Measurements from ENCODE around the gene SEC61A2.
"Not testable (repeated sequence)": the region's sequence is repeated elsewhere in the genome, so short reads cannot be mapped to it uniquely, and the experiment has no call there.

SEC61A2 gene

DNA sequence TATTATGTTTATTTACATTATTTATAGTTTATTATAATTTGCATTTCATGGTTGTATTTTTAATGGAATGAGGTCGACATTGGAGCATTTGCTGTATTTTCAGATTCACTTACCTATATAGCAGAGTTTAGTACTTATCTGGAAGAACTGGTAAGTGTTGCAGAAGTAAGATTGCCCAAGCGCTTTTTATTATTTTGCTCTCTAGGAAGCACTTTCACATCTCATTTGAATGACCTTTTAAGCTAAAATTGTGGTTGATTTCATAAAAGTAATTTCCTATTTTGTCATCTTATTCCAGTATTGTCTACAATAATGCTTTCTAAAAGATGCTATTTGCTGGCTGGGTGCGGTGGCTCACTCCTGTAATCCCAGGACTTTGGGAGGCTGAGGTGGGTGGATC is 28.6 kb downstream of the SEC61A2 start:
- FAIRE-seq (no peak), DNase-seq (ENCODE audit: insufficient read length, low spot score) (no peak)

DNA sequence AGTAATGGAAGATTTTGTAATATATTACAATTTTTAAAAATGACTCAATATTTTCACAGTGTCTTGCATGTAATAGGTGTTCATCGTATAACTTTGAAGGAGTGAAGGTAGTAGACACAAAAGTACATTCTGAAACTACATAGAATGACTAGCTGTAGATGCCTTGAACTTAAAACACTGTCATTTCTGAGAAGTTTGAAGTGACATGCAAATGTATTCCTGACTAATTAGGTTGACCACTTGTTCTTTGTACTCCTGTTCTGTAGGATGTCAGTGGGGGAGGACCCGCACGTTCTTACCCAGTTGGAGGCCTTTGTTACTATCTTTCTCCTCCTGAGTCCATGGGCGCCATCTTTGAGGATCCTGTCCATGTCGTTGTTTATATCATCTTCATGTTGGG is 31.2 kb downstream of the SEC61A2 start:
- no peak for DNase-seq (ENCODE audit: insufficient read length, low spot score)
- no peak for FAIRE-seq

DNA sequence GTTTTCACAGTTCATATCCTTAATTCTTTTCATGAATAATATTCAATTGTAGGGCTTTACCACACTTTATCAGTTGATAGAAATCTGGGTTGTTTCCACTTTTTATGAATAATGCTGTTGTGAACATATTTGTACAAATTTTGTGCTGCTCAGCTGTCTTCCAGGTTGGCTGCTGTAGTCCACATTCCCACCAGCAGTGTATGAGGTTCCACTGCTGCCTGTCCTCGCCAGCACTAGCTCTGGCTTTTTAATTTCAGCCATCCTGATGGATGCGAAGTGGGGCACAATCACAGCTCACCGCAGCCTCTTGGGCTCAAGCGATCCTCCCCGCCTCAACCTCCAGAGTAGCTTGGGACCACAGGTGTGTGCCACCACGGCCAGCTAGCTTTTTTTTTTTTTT is 33.5 kb downstream of the SEC61A2 start:
- no peak for DNase-seq (ENCODE audit: insufficient read length, low spot score)
- no peak for FAIRE-seq

DNA sequence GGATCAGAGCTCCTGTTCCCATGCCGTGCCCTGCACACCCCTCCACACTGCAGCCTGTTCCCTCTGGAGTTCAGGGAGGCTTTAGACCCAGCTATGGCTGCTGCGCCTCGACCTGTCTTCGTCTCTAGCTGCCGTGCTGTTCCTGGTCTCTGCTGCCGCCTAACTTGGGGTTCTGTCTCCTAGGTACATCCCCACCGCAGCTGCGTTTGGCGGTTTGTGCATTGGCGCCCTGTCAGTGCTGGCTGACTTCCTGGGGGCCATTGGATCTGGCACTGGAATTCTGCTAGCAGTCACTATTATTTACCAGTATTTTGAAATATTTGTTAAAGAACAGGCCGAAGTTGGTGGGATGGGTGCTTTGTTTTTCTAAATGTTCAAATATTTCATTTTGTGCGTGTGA is 34.6 kb downstream of the SEC61A2 start:
- FAIRE-seq: no peak

DNA sequence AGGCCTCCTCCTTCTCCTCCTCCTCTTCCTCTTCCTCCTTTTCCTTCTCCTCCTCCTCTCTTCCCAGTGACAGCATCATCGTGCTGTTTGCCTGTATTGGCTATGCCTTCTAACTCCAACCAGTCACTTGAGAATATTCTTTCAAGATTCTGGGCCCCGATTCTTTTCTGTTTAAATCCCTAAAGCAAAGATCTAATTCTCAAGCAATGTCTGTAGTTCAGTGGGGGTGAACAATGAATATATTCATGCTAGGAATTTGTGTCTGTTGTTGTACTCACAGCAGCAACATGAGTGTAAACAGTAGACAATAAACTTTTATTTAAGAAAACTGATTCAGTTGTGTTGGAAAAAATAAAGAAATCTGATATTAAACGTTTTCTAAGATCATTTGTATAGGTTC is 35.6 kb downstream of the SEC61A2 start:
- DNase-seq (ENCODE audit: insufficient read length, low spot score) (no peak), FAIRE-seq (no peak)

More for the DNA sequence above, 34.6 kb downstream of the SEC61A2 start:
- no peak for DNase-seq (ENCODE audit: insufficient read length, low spot score)

DNA sequence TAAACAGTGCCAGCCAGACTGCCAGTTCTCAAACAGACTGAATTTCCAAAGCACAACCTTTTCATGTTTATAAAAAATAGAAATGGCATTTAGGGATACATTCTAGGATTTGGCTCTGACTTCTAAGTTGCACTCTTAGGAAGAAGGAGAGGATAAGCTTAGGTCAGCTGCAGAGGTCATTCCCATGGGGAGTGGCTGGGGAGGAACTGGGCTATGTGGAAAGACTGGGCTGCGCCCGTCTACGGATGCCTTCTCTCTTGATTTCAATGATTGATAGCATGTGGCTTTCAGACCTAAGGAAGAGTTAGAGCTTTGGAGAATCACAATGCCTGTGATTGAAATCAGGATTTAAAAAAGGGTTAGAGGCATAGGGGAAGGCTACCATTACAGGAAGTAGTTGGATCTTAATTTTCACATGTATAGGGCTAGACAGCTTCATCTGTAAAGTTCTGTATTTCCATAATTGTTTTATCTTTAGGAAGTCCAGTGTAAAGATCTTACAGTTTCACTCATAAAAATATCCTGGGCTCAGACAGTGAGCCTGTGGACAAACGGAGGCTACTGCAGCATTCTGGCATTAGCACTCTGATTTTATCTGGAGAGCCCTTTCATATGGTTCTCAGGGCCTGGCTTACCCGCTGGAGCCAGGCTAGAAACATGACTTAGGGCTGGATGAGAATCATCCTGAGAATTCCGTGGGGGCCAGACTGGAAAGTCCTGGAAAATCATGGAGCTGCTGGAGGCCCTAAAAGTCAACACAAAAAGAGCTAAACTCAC is 36.7 kb downstream of the SEC61A2 start:
- no peak for FAIRE-seq
- no peak for DNase-seq (ENCODE audit: insufficient read length, low spot score)

DNA sequence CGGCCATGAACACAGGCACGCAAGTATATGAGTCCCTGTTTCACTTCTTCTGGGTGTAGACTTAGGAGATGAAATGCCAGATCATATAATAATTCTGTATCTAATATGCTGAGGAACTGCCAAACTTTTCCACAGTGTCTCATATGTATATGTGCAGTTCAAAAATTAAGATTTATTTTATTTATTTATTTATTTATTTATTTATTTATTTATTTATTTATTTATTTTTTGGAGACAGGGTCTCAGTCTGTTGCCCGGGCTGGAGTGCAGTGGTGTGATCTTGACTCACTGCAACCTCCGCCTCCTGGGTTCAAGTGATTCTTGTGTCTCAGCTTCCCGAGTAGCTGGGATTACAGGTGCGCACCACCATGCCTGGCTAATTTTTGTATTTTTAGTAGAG is 42.0 kb downstream of the SEC61A2 start:
- not testable (repeated sequence) for DNase-seq (ENCODE audit: insufficient read length, low spot score); FAIRE-seq

DNA sequence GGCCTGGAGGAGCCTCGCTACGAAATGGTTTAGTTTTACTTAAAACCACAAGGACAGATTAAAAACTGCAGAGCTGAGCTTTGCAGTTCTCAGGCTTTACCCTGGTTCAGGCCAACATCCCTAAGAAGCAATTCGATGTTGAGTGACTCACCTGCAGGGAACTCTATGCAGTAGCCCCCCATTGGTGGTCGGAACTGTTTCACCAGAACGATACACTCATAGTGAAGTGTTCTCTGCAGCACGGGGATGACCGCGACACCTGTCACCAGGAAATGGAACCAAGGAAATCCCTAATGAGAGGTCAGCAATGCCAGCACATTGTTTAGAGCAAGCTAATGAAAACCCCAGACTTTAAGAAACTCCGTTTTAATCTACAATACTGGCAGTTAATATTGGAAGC is 48.2 kb downstream of the SEC61A2 start:
- FAIRE-seq: no peak

DNA sequence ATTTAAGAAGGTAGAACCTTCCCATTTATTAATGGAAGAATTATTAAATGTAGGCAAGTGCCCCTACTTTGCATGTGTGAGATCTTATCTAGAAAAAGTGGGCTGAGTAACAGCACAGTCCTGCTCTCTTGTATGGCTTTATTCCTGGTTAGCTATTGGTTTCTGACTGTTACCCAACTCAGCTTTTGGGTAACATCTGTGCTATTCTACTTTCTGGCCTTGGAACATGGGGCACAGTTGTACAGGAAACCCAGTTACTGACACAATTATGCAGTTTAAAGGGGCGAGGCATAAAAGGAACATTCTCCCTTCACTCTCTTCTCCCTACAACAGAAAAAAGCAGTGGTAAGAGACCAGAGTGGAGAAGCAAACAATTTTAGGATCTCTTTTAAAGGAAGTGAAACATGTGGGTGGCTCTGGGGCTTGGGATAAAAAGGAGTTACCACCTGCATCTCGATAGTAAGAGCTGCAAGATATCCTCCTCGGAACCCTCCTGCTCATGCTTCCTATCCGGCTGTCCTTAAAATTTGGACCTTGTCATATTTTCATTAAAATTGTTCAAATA is 50.2 kb downstream of the SEC61A2 start:
- FAIRE-seq (no peak), DNase-seq (ENCODE audit: insufficient read length, low spot score) (no peak)

More for the DNA sequence above, 48.2 kb downstream of the SEC61A2 start:
- no peak for DNase-seq (ENCODE audit: insufficient read length, low spot score)

DNA sequence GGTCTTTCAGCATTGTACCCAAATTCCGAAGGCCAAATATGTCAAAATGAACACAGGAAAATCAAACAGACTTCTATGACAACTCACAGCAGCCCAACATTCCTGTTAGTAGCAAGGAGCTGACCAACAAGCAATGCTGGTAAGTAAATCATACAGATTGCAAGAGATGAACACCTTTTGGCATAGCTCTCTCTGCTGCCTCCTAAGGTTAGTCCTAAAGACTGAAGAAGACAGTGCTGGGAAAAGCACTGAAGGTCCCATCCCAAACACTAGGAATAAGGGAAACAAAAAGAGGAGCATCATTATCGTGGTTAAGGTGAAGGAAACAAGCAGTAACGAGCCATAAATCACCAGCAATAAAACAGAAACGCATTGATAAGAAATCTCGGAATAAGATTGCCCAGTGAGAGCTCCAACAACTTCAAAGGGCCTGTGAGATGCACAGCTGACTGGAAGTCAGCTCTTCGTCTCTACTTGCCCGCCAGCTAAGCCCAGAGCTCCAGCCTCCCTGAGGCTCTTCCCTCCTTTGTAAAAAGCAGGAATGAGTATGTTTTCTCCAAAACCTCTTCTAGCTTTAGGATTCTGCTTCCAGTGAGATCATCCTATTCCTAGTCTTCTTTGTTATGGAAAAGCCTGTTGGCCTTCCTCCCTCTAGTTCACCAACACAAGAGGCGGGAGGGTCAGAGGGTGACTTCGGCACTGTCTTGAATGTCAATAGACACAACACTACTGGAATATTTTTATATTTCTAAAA is 50.9 kb downstream of the SEC61A2 start:
- no peak for DNase-seq (ENCODE audit: insufficient read length, low spot score)
- no peak for FAIRE-seq

DNA sequence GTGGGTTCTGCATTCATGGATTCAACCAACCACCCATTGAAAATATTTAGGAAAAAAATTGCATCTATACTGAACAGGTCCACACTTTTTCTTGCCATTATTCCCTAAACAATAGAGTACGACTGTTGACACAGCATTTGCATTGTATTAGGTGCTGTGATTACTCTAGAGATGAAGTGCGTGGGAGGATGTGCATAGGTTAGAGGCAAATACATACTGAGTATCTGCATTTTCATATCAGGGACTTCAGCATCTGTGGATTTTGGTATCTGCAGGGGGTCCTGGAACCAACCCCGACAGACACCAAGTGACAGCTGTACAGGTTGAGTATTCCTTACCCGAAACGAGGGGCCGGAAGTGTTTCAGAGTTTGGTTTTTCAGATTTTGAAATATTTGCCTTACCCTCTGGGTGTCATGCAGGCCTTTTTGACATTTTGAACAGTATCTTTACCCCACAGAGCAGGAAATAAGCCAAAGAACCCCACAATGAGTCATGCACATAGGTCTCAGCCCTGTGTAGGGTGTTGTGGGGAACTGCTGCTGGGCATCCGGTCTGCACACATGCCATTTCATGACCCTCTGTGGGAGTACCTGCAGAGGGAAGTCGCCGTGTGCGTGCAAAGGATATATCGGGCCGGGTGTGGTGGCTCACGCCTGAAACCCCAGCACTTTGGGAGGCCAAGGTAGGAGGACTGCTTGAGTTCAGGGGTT is 51.7 kb downstream of the SEC61A2 start:
- FAIRE-seq (no peak), DNase-seq (ENCODE audit: insufficient read length, low spot score) (no peak)

DNA sequence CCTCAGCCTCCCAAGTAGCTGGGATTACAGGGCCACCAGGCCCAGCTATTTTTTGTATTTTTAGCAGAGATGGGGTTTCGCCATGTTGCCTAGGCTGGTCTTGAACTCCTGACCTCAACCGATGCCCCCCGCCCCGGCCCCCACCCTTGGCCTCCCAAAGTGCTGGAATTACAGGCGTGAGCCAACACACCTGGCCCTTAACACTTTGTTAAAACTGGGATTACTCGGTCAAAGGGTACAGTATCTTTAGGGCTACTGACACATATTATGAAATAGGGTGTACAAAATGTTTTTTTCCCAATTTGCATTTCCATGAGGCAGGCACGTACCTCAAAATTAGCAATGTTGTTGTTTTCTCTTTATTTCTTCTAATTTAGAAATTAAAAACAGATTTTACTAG is 54.7 kb downstream of the SEC61A2 start:
- FAIRE-seq (no peak), DNase-seq (ENCODE audit: insufficient read length, low spot score) (no peak)

DNA sequence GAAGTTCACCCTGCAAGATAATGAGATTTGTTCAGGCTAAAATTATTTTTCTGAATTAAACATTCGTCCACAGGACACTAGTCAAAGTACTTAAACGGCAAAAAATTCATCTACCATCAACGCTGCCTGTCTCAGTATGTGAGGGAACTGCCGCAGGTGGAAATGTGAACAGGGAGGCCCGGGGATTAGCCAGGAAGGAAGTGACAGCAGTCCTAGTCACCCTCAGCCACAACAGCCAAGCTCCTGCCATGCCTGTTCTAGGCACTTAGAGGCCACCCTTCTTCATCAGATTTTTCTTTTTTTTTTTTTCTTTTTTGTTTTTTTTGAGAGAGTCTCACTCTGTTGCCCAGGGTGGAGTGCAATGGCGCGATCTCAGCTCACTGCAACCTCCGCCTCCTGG is 56.8 kb downstream of the SEC61A2 start:
- FAIRE-seq (no peak), DNase-seq (ENCODE audit: insufficient read length, low spot score) (no peak)

DNA sequence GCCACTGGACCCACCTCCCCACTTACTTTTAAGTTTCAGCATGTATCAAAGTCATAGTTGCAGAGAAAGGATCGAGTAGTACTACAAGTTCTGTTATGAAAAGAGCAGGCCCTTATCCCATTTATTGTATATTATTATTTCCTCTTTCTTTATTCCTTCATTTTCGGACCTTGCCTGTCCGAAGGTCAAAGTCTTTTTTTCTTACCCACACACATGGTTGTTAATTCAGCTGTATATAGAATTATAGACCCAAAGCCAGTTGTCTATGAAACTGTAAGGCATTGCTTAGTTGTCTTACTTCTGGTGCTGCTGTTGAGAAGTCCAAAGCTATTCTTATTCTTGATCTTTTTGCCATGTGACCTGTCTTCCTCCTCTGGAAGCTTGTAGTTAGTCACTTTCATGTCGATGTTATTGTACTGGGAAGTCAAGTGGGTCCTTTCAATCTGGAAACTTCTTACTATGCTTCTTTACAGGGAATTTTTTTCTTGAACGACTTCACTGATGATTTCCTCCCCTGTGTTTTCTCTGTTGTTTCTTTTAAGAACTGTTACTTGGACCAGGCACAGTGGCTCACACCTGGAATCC is 57.9 kb downstream of the SEC61A2 start:
- no peak for FAIRE-seq

DNA sequence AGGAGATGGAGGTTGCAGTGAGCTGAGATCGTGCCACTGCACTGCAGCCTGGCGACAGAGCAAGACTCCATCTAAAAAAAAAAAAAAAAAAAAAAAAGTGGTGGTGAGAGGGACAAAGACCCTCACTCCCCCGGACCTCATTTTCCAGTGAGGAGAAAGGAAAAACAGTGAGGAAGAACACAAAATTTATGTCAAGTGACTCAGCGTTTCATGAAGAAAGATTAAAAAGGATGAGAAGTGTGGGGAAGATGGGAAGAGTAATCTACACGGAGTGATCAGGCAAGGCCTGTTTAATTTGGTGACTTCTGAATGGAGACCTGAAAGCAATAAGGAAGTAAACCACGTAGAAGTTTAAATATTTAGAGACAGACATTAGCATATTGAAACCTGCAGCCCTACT is 59.2 kb downstream of the SEC61A2 start:
- DNase-seq (ENCODE audit: insufficient read length, low spot score) (no peak), FAIRE-seq (no peak)

More for the DNA sequence above, 57.9 kb downstream of the SEC61A2 start:
- no peak for DNase-seq (ENCODE audit: insufficient read length, low spot score)

DNA sequence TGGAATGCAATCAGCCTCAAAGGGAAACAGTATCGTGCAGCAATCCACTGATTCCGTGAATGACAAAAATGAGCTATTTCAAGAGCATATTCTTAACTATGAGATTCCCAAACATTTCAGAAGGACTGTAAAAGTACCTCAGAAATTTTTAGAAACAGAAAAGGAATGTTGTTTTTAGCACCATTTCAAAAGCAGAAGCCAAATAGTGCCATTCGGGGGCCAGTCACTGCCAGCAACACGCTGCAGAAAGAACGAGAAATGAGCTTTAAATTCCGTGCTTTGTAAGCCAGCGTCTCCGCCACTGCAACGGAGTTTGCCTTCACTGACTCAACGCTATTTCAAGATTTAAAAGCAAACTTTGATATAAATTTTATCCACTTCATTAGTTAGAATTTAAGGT is 59.9 kb downstream of the SEC61A2 start:
- DNase-seq (ENCODE audit: insufficient read length, low spot score): no peak
- no peak for FAIRE-seq

DNA sequence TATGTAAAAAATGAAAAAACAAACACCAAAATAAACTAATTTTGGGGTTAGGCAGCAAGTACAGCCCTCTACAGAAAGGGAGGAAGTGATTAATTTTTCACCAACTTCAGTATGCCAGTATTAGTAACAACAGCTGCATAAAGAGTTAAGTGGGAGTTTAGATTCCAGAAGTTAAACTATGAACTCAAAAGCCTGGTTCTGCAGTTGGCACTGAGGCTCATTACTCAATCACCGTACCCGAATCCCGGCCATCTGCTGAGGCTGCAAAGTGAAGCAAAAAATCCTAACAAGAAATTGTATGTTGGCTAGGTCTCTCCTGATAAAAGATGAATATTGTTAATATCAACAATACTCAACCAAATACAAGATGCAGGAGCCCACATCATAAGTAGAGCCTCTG is 62.2 kb downstream of the SEC61A2 start:
- DNase-seq (ENCODE audit: insufficient read length, low spot score) (no peak), FAIRE-seq (no peak)

DNA sequence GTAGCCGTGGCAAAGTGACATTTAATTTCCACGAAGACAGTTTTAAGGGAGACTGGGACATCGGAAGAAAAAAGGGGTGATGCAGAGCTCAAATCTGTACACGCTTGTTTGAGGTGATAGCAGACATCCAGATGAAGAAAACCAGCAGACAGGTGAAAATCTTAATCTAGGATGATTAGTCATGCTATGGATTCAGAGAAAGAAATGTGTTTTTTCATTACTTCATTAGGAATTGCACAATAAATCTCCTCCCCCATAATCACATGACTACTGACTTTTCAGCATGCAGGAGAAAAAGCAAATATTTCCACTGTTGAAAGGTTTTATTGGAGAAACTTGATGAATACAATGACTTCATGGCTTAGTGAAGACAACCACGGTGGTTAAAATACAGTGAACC is 63.7 kb downstream of the SEC61A2 start:
- no peak for DNase-seq (ENCODE audit: insufficient read length, low spot score)
- no peak for FAIRE-seq

DNA sequence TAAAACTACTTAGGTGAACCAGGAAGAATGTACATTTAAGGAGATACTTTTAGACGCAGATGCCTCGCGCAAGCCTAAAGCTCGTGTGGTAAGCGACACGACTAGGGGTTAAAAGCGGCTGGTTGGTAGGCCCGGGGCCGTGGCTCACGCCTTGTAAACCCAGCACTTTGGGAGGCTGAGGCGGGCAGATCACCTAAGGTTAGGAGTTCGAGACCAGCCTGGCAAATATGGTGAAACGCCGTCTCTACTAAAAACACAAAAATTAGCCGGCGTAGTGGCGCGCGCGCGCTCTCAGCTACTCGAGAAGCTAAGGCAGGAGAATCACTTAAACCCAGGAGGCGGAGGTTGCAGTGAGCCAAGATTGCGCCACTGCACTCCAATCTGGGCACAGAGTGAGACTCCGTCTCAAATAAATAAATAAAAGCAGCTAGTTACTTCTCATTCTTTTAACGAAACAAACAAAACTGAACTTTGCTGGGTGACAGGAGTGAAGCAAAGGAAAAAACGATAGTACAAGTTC is 65.3 kb downstream of the SEC61A2 start:
- no peak for FAIRE-seq
- DNase-seq (ENCODE audit: insufficient read length, low spot score): no peak

DNA sequence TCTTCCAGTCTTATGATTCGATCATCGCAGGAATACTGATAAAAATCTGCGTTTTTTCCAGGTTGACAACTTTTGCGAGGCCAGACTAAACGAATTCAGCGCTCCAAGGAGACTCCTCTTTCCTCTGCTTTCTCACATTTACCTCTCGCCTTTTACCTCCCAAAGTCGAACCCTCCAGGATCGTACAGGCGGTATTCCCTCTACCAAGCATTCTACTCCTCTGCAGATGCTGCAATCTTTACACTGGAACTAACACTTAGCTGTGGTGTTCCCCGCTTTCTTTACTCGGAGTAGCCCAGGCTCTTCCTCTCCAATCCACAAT is 65.8 kb downstream of the SEC61A2 start:
- DNase-seq (ENCODE audit: insufficient read length, low spot score) (no peak), FAIRE-seq (no peak)
